CD14-positive monocyte (primary cell): Measurements from ENCODE around the gene SIPA1L3. TPM values are rescaled to one million over a fixed set of nuclear protein-coding genes. Genes with fewer than 3 reads are reported as not detected.

ENCODE experiments used
- DNase-seq, 3 donors: peaks; one replicate each; pipeline ENCODE4 v3.0.0-alpha.2; 2011 to 2022
- H2AFZ ChIP-seq: 2 replicates; pipeline ENCODE4 v1.6.0; 2012; ENCODE audit warnings: mild to moderate bottlenecking, low read depth, low read length, inconsistent platforms; ENCODE audit not compliant: insufficient read depth, poor library complexity, severe bottlenecking
- H3K27ac ChIP-seq, 2 donors: 1 replicate in 1 of 2; 2 replicates in 1 of 2; pipeline ENCODE4 v1.5.1; 2012 to 2013; ENCODE audit warnings: low read length in 2 of 2, control low read depth in 1 of 2, inconsistent platforms in 1 of 2, low read depth in 1 of 2, mild to moderate bottlenecking in 1 of 2
- H3K27me3 ChIP-seq, 2 donors: one replicate each; pipeline versions ENCODE4 v1.6.0 to v1.6.1; 2011 to 2013; ENCODE audit warnings: low read length in 2 of 2; ENCODE audit not compliant: control insufficient read depth in 2 of 2, insufficient read depth in 2 of 2
- H3K36me3 ChIP-seq, 2 donors: replicated peaks in 1 of 2; 1 replicate in 1 of 2; 2 replicates in 1 of 2; pipeline versions ENCODE4 v1.5.1 to v1.6.1; 2012 to 2013; ENCODE audit warnings: low read length in 2 of 2, control low read depth in 1 of 2, inconsistent platforms in 1 of 2, mild to moderate bottlenecking in 1 of 2; ENCODE audit not compliant: insufficient read depth in 2 of 2, control insufficient read depth in 1 of 2
- H3K4me1 ChIP-seq, 2 donors: 1 replicate in 1 of 2; 2 replicates in 1 of 2; pipeline versions ENCODE4 v1.5.1 to v1.6.1; 2012 to 2013; ENCODE audit warnings: low read length in 2 of 2, control low read depth in 1 of 2, inconsistent platforms in 1 of 2, mild to moderate bottlenecking in 1 of 2, moderate library complexity in 1 of 2; ENCODE audit not compliant: insufficient read depth in 2 of 2, control insufficient read depth in 1 of 2
- H3K4me2 ChIP-seq: replicated peaks from 2 replicates; pipeline ENCODE3; 2012; ENCODE audit warnings: low read length, moderate library complexity, mild to moderate bottlenecking; ENCODE audit not compliant: poor library complexity, severe bottlenecking; ENCODE audit errors: extremely low read depth
- H3K4me3 ChIP-seq, 3 experiments: fragments of 200-600 bp in 1 of 3; sonication (generic) in 1 of 3; replicated peaks in 1 of 3; 1 replicate in 2 of 3; 2 replicates in 1 of 3; pipeline ENCODE4 v1.5.1; 2011 to 2013; ENCODE audit warnings: low read length in 3 of 3, mild to moderate bottlenecking in 3 of 3, control low read depth in 2 of 3, low read depth in 2 of 3, inconsistent platforms in 1 of 3, moderate library complexity in 1 of 3
- H3K79me2 ChIP-seq: 2 replicates; pipeline ENCODE4 v1.6.0; 2012; ENCODE audit warnings: mild to moderate bottlenecking, control low read depth, inconsistent platforms, low read length, moderate library complexity; ENCODE audit not compliant: insufficient read depth
- H3K9ac ChIP-seq: 2 replicates; pipeline ENCODE4 v1.6.0; 2017; ENCODE audit warnings: low read length, mild to moderate bottlenecking; ENCODE audit not compliant: insufficient read depth, poor library complexity, severe bottlenecking
- H3K9me3 ChIP-seq, 2 donors: replicated peaks in 1 of 2; 1 replicate in 1 of 2; 2 replicates in 1 of 2; pipeline versions ENCODE4 v1.5.1 to v1.6.1; 2012 to 2013; ENCODE audit warnings: low read length in 2 of 2, control low read depth in 1 of 2; ENCODE audit not compliant: control insufficient read depth in 1 of 2, insufficient read depth in 1 of 2
- H4K20me1 ChIP-seq: 2 replicates; pipeline ENCODE4 v1.6.0; 2012; ENCODE audit warnings: mild to moderate bottlenecking, low read length, control low read depth, moderate library complexity; ENCODE audit not compliant: insufficient read depth
- H3K27ac Mint-ChIP-seq, 7 donors: one replicate each; pipeline ENCODE4 v1.8.0; 2020; ENCODE audit warnings: mild to moderate bottlenecking in 7 of 7, mixed read lengths in 7 of 7, moderate library complexity in 6 of 7, inconsistent platforms in 2 of 7
- H3K27me3 Mint-ChIP-seq, 3 donors: one replicate each; pipeline ENCODE4 v1.8.0; 2021 to 2022; ENCODE audit warnings: low read depth in 3 of 3, mild to moderate bottlenecking in 3 of 3, mixed read lengths in 3 of 3, moderate library complexity in 3 of 3, inconsistent platforms in 1 of 3
- H3K36me3 Mint-ChIP-seq, 2 donors: one replicate each; pipeline ENCODE4 v1.8.0; 2020; ENCODE audit warnings: mixed read lengths in 2 of 2, inconsistent platforms in 1 of 2, mild to moderate bottlenecking in 1 of 2
- H3K4me1 Mint-ChIP-seq: one replicate; pipeline ENCODE4 v1.8.0; 2020; ENCODE audit warnings: mild to moderate bottlenecking, mixed read lengths
- H3K4me3 Mint-ChIP-seq, 2 donors: one replicate each; pipeline ENCODE4 v1.8.0; 2020; ENCODE audit warnings: mild to moderate bottlenecking in 2 of 2, mixed read lengths in 2 of 2, moderate library complexity in 1 of 2
- H3K9me3 Mint-ChIP-seq, 7 donors: one replicate each; pipeline ENCODE4 v1.8.0; 2020 to 2022; ENCODE audit warnings: mixed read lengths in 7 of 7, mild to moderate bottlenecking in 6 of 7, moderate library complexity in 6 of 7, inconsistent platforms in 2 of 7
- WGBS: methylation state at CpG from one replicate; pipeline ENCODE4 v1.1.5; 2013; ENCODE audit warnings: missing lambda C conversion rate; ENCODE audit not compliant: insufficient coverage; 5-methylcytosine and 5-hydroxymethylcytosine counted together
- intact Hi-C, 2 donors: fragments of 100-400 bp; cut with micrococcal nuclease; formaldehyde crosslinking; loops; one replicate each; pipeline versions ENCODE4 v1.15.0 to v1.15.1; 2023
- polyA plus RNA-seq, 3 donors: library from polyadenylated mRNA; depleted of rRNA in 1 of 3; unstranded in 2 of 3; stranded (reverse) in 1 of 3; fragments of 300-500 nt in 2 of 3; fragments of >200 nt in 1 of 3; fragmentation: Illumina TruSeq in 2 of 3; gene quantifications; 1 replicate in 2 of 3; 2 replicates in 1 of 3; pipeline ENCODE4 v1.2.3, GENCODE V29; 2012 to 2021
- TF ChIP-seq, protein P1 (sequence below): fragments of 200-600 bp; IDR thresholded peaks from one replicate; pipeline ENCODE4 v1.8.0; 2022; ENCODE audit warnings: antibody characterized with exemption, mild to moderate bottlenecking

SIPA1L3 gene
- polyA plus RNA-seq, 3 donors, result 0.55 to 4.5 (median 0.99) TPM

GRCh38 chr19:38042132-38042531 lies 135.1 kb downstream of the SIPA1L3 start:
- Histone ChIP-seq H2AFZ (no peak overlapping the region), H3K4me1 (peaks cover 4 to 8% of the 10 kb centered on the region in 2 donors), H3K4me2 (no peak overlapping the region), H3K9me3 (no peaks in the 10 kb centered on the region), H3K4me3 (no peak overlapping the region), H4K20me1 (peaks cover 3% of the 10 kb centered on the region), H3K27ac (no peak overlapping the region), H3K27me3 (no peaks in the 10 kb centered on the region), H3K36me3 (no peaks in the 10 kb centered on the region), H3K9ac (no peak overlapping the region), H3K79me2 (no peaks in the 10 kb centered on the region)
- intact Hi-C loops, result loop anchor here in 1 of 2 donors (10.0 kb wide), 1 partner anchor 137 kb away; the partner anchor contains the start of genes SIPA1L3 and WDR87
- H3K27me3 Mint-ChIP-seq, result peaks cover 1 to 4% (median 2%) of the 10 kb centered on the region in 3 donors
- peaks cover 14% of the 10 kb centered on the region for H3K4me1 Mint-ChIP-seq
- WGBS, result no CpG with 5 or more reads among the region's 2 CpGs
- no peak for DNase-seq
- TF ChIP-seq, protein P1, sequence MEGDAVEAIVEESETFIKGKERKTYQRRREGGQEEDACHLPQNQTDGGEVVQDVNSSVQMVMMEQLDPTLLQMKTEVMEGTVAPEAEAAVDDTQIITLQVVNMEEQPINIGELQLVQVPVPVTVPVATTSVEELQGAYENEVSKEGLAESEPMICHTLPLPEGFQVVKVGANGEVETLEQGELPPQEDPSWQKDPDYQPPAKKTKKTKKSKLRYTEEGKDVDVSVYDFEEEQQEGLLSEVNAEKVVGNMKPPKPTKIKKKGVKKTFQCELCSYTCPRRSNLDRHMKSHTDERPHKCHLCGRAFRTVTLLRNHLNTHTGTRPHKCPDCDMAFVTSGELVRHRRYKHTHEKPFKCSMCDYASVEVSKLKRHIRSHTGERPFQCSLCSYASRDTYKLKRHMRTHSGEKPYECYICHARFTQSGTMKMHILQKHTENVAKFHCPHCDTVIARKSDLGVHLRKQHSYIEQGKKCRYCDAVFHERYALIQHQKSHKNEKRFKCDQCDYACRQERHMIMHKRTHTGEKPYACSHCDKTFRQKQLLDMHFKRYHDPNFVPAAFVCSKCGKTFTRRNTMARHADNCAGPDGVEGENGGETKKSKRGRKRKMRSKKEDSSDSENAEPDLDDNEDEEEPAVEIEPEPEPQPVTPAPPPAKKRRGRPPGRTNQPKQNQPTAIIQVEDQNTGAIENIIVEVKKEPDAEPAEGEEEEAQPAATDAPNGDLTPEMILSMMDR, result no peak
- no peak overlapping the region for H3K4me3 Mint-ChIP-seq
- H3K27ac Mint-ChIP-seq, result no peak overlapping the region
- H3K36me3 Mint-ChIP-seq, result peaks cover 7 to 11% of the 10 kb centered on the region in 2 donors
- H3K9me3 Mint-ChIP-seq, result peaks cover 0 to 4% (median 0%) of the 10 kb centered on the region in 7 donors

DNA sequence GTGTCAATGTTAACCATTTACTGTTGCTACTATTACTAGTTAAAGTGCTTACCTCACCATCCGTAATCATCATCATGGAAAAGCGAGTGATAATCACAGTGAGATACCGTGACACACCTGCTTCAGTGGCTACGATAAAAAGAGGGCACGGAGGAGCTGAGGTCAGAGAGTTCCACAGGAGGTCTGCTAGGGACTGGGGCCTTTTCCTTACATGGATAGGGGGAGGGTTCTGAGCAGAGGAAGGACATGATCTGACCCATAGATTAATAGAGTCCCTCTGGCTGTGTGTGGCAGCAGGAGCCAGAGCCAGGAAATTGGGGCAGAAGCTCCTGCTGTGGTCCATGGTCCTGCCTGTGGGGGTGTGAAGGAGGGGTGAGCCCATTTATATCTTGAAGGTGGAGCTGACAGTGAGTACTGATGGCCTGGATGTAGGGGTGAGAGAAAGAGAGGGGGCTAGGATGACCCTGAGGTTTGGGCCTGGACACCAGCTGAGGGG lies 136.7 kb downstream of the SIPA1L3 start:
- Histone ChIP-seq H3K79me2 (no peaks in the 10 kb centered on the region), H3K4me1 (peaks cover 20 to 23% of the 10 kb centered on the region in 2 donors), H3K27me3 (no peaks in the 10 kb centered on the region), H3K9ac (no peak overlapping the region), H4K20me1 (no peaks in the 10 kb centered on the region), H3K27ac (no peak overlapping the region), H3K4me3 (no peak overlapping the region), H3K9me3 (no peaks in the 10 kb centered on the region), H3K4me2 (no peak overlapping the region), H2AFZ (no peak overlapping the region), H3K36me3 (no peaks in the 10 kb centered on the region)
- intact Hi-C loops, result loop anchor here in 1 of 2 donors (10.0 kb wide), 1 partner anchor 139 kb away; the partner anchor contains the start of genes SIPA1L3 and WDR87
- WGBS, result 100% methylated on average over 2 of the region's 5 CpGs
- Mint-ChIP-seq H3K27me3 (peaks cover 0 to 3% (median 0%) of the 10 kb centered on the region in 3 donors), H3K36me3 (peaks cover 3 to 11% of the 10 kb centered on the region in 2 donors), H3K4me1 (peaks cover 30% of the 10 kb centered on the region), H3K4me3 (no peak overlapping the region), H3K9me3 (peaks cover 0 to 4% (median 0%) of the 10 kb centered on the region in 7 donors), H3K27ac (peak overlapping the region in 1 of 7 donors; percentile 75)
- DNase-seq, result no peak
- TF ChIP-seq, protein P1, result no peak
